Measurements from ENCODE around the gene KLHL26. TPM values are rescaled to one million over a fixed set of nuclear protein-coding genes. Genes with fewer than 3 reads are reported as not detected.

The KLHL26 gene
- total RNA-seq, 1 donor from 2014 or later = 12.3 TPM

- H3K27ac Mint-ChIP-seq (ENCODE audit: unreplicated experiment) = peak overlapping the region; percentile 57
- no peak for DNase-seq (ENCODE audit: low read depth, low spot score)
Observed at GRCh38 chr19:18717601-18718000, 80.8 kb downstream of the KLHL26 start.

GRCh38 chr19:18718015-18718526, 81.2 kb downstream of the KLHL26 start:
- no peak for TF ChIP-seq CTCF (conservative IDR thresholded peaks at IDR 0.05)
- no peak overlapping the region for H3K4me3 Mint-ChIP-seq

More at GRCh38 chr19:18717601-18718000, 80.8 kb downstream of the KLHL26 start:
- Mint-ChIP-seq H3K27me3 (ENCODE audit: low read depth) (no peaks in the 10 kb centered on the region), H3K9me3 (no peaks in the 10 kb centered on the region), H3K4me1 (peaks cover 24% of the 10 kb centered on the region), H3K36me3 (ENCODE audit: low read depth) (peaks cover 6% of the 10 kb centered on the region), H3K4me3 (no peak overlapping the region)
- no peak for TF ChIP-seq CTCF (conservative IDR thresholded peaks at IDR 0.05)

GRCh38 chr19:18718846-18719458, 82.1 kb downstream of the KLHL26 start:
- Mint-ChIP-seq H3K27me3 (ENCODE audit: low read depth) (no peaks in the 10 kb centered on the region), H3K9me3 (no peaks in the 10 kb centered on the region), H3K4me3 (no peak overlapping the region), H3K4me1 (peaks cover 15% of the 10 kb centered on the region), H3K27ac (ENCODE audit: unreplicated experiment) (no peak overlapping the region), H3K36me3 (ENCODE audit: low read depth) (peaks cover 6% of the 10 kb centered on the region)
- no peak for DNase-seq (ENCODE audit: low read depth, low spot score)
- no peak for TF ChIP-seq CTCF (conservative IDR thresholded peaks at IDR 0.05)

More at GRCh38 chr19:18718015-18718526, 81.2 kb downstream of the KLHL26 start:
- Mint-ChIP-seq H3K27ac (ENCODE audit: unreplicated experiment) (no peak overlapping the region), H3K36me3 (ENCODE audit: low read depth) (peaks cover 6% of the 10 kb centered on the region), H3K27me3 (ENCODE audit: low read depth) (no peaks in the 10 kb centered on the region), H3K4me1 (peaks cover 20% of the 10 kb centered on the region), H3K9me3 (no peaks in the 10 kb centered on the region)
- DNase-seq (ENCODE audit: low read depth, low spot score) = no peak

- DNase-seq (ENCODE audit: low read depth, low spot score) = no peak
- no peak overlapping the region for H3K27ac Mint-ChIP-seq (ENCODE audit: unreplicated experiment)
Observed at GRCh38 chr19:18719541-18719940, 82.7 kb downstream of the KLHL26 start.

More at GRCh38 chr19:18719541-18719940, 82.7 kb downstream of the KLHL26 start:
- H3K27me3 Mint-ChIP-seq (ENCODE audit: low read depth) = no peaks in the 10 kb centered on the region
- peaks cover 6% of the 10 kb centered on the region for H3K36me3 Mint-ChIP-seq (ENCODE audit: low read depth)
- no peak for TF ChIP-seq CTCF (conservative IDR thresholded peaks at IDR 0.05)
- H3K4me3 Mint-ChIP-seq = no peak overlapping the region
- no peaks in the 10 kb centered on the region for H3K9me3 Mint-ChIP-seq
- H3K4me1 Mint-ChIP-seq = peaks cover 20% of the 10 kb centered on the region

Other genes starting within 250 kb of the KLHL26 start
- not detected in 2 replicates for gene LRRC25, start 239.4 kb upstream of the KLHL26 start, total RNA-seq
- 68.0 and 71.8 TPM in 2 replicates for gene SSBP4, start 217.6 kb upstream of the KLHL26 start, total RNA-seq
- 251 and 254 TPM in 2 replicates for gene ISYNA1, start 198.9 kb upstream of the KLHL26 start, total RNA-seq
- 11.1 and 14.2 TPM in 2 replicates for gene ELL, start 115.0 kb upstream of the KLHL26 start, total RNA-seq
- 173 and 175 TPM in 2 replicates for gene FKBP8, start 93.5 kb upstream of the KLHL26 start, total RNA-seq
- gene KXD1, start 79.2 kb upstream of the KLHL26 start, total RNA-seq = 88.5 and 91.7 TPM in 2 replicates
- 1,081 and 1,137 TPM in 2 replicates for gene UBA52, start 65.2 kb upstream of the KLHL26 start, total RNA-seq
- 71.8 and 71.9 TPM in 2 replicates for gene REX1BD, start 48.2 kb upstream of the KLHL26 start, total RNA-seq
- 0.68 and 1.5 TPM in 2 replicates for gene CRLF1, start 30.2 kb upstream of the KLHL26 start, total RNA-seq
- gene TMEM59L, start 24.2 kb upstream of the KLHL26 start, total RNA-seq = 6.4 and 6.5 TPM in 2 replicates
- 24.1 and 25.2 TPM in 2 replicates for gene CRTC1, start 46.7 kb downstream of the KLHL26 start, total RNA-seq
- gene COMP, start 154.3 kb downstream of the KLHL26 start, total RNA-seq = not detected in 2 replicates
- 73.1 and 76.5 TPM in 2 replicates for gene UPF1, start 194.9 kb downstream of the KLHL26 start, total RNA-seq